Spinal cord (tissue), 10 donors: ENCODE results near the gene TBC1D30. TPM values are rescaled to one million over a fixed set of nuclear protein-coding genes. Genes with fewer than 3 reads are reported as not detected.

Experiments
- DNase-seq, 6 donors: peaks; one replicate each; pipeline versions ENCODE4 v3.0.0 to v3.0.0-alpha.2; 2013 to 2015; ENCODE audit warnings: low spot score in 6 of 6, low read depth in 4 of 6
- H3K27ac ChIP-seq: one replicate; pipeline ENCODE4 v1.5.1; 2013; ENCODE audit warnings: low read depth, low read length, control low read depth
- H3K27me3 ChIP-seq: one replicate; pipeline ENCODE4 v1.6.1; 2013; ENCODE audit warnings: low read length; ENCODE audit not compliant: control insufficient read depth, insufficient read depth
- H3K36me3 ChIP-seq: one replicate; pipeline ENCODE4 v1.6.1; 2013; ENCODE audit warnings: low read length; ENCODE audit not compliant: control insufficient read depth, insufficient read depth
- H3K4me1 ChIP-seq: one replicate; pipeline ENCODE4 v1.6.1; 2013; ENCODE audit warnings: low read length; ENCODE audit not compliant: control insufficient read depth, insufficient read depth
- H3K4me3 ChIP-seq: one replicate; pipeline ENCODE4 v1.5.1; 2013; ENCODE audit warnings: low read depth, low read length, control low read depth
- H3K9me3 ChIP-seq: one replicate; pipeline ENCODE4 v1.6.1; 2013; ENCODE audit warnings: low read length; ENCODE audit not compliant: control insufficient read depth, insufficient read depth
- WGBS: methylation state at CpG from one replicate; pipeline ENCODE4 v1.1.5; 2013; ENCODE audit warnings: missing lambda C conversion rate; ENCODE audit not compliant: insufficient coverage; 5-methylcytosine and 5-hydroxymethylcytosine counted together
- polyA plus RNA-seq, 2 donors: library from polyadenylated mRNA; unstranded; fragments of 120-200 nt; gene quantifications; one replicate each; pipeline ENCODE4 v1.2.1, GENCODE V29; 2013; ENCODE audit not compliant: insufficient read length in 2 of 2
- total RNA-seq, 2 donors: library from RNA; depleted of rRNA in 1 of 2; stranded (reverse); fragments of 120-200 nt in 1 of 2; fragments of >200 nt in 1 of 2; gene quantifications; one replicate each; pipeline versions ENCODE4 v1.2.3 to v1.2.4, GENCODE V29; 2013 to 2014
- donor health status: healthy.

TBC1D30 gene
- total and polyA plus RNA-seq, 4 donors: 9.0 to 21.1 (median 18.8) TPM

GRCh38 chr12:64790166-64790565, 34.3 kb upstream of the TBC1D30 start:
- WGBS: no CpG with 5 or more reads among the region's 1 CpG
- no peak overlapping the region for H3K27ac ChIP-seq
- H3K27me3 ChIP-seq: no peaks in the 10 kb centered on the region
- no peak for DNase-seq
- no peaks in the 10 kb centered on the region for H3K4me1 ChIP-seq
- no peak overlapping the region for H3K4me3 ChIP-seq
- H3K36me3 ChIP-seq: no peaks in the 10 kb centered on the region
- H3K9me3 ChIP-seq: no peaks in the 10 kb centered on the region

GRCh38 chr12:64791036-64791435, 33.4 kb upstream of the TBC1D30 start:
- Histone ChIP-seq H3K4me1 (no peaks in the 10 kb centered on the region), H3K27me3 (no peaks in the 10 kb centered on the region), H3K9me3 (no peaks in the 10 kb centered on the region), H3K27ac (no peak overlapping the region), H3K36me3 (no peaks in the 10 kb centered on the region), H3K4me3 (no peak overlapping the region)
- no peak for DNase-seq

DNA sequence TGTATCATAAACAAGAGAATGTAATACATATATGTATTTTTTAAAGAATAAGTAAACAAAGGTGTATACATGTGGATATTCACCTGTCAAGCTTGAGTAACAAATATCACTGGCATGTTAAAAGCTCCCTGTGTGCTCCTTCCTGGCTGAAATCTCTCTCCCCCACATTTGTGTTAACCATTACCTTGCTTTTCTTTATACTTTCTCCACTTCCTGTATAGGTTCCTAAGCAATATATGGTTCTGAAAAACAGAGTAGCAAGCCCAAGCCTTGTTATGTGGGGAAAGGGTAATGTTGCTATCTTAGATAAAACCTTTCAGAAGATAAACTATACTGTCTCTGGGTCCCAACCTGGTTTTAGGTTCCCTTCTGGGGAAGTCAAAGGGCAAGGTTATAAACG, 32.3 kb upstream of the TBC1D30 start:
- no peaks in the 10 kb centered on the region for H3K36me3 ChIP-seq
- no CpG with 5 or more reads among the region's 1 CpG for WGBS
- H3K27ac ChIP-seq: no peak overlapping the region
- no peaks in the 10 kb centered on the region for H3K9me3 ChIP-seq
- no peak overlapping the region for H3K4me3 ChIP-seq
- DNase-seq: no peak
- no peaks in the 10 kb centered on the region for H3K4me1 ChIP-seq
- H3K27me3 ChIP-seq: no peaks in the 10 kb centered on the region

GRCh38 chr12:64793610-64794009, 30.8 kb upstream of the TBC1D30 start:
- Histone ChIP-seq H3K4me3 (no peak overlapping the region), H3K9me3 (no peaks in the 10 kb centered on the region), H3K36me3 (no peaks in the 10 kb centered on the region), H3K4me1 (no peaks in the 10 kb centered on the region), H3K27ac (no peak overlapping the region), H3K27me3 (no peaks in the 10 kb centered on the region)
- no peak for DNase-seq
- 54% methylated on average over 3 of the region's 3 CpGs for WGBS

DNA sequence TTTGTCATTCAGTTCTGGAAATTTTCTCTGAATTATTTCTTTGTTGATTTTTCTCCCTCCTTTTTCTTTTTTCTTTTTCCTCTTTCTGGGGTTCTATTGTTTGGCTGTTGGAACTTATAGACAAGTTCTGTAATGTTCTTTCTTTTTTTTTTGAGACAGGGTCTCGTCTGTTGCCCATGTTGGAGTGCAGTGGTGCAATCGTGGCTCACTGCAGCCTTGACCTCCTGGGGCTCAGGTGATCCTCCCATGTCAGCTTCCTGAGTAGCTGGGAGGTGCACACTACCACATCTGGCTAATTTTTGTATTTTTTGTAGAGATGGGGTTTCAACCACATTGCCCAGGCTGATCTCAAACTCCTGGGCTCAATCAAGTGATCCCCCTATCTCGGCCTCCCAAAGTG, 30.1 kb upstream of the TBC1D30 start:
- 100% methylated on average over 1 of the region's 3 CpGs for WGBS
- Histone ChIP-seq H3K4me1 (no peaks in the 10 kb centered on the region), H3K9me3 (no peaks in the 10 kb centered on the region), H3K27ac (no peak overlapping the region), H3K36me3 (no peaks in the 10 kb centered on the region), H3K4me3 (no peak overlapping the region), H3K27me3 (no peaks in the 10 kb centered on the region)
- DNase-seq: no peak

- DNase-seq: peak in 5 of 6 donors; percentile 52 to 95 (median 76)
- Histone ChIP-seq H3K4me3 (no peak overlapping the region), H3K27me3 (no peaks in the 10 kb centered on the region), H3K27ac (no peak overlapping the region), H3K9me3 (no peaks in the 10 kb centered on the region), H3K4me1 (no peaks in the 10 kb centered on the region), H3K36me3 (no peaks in the 10 kb centered on the region)
- WGBS: no CpG with 5 or more reads among the region's 5 CpGs
These were observed 28.1 kb upstream of the TBC1D30 start for GRCh38 chr12:64796205-64796845.

DNA sequence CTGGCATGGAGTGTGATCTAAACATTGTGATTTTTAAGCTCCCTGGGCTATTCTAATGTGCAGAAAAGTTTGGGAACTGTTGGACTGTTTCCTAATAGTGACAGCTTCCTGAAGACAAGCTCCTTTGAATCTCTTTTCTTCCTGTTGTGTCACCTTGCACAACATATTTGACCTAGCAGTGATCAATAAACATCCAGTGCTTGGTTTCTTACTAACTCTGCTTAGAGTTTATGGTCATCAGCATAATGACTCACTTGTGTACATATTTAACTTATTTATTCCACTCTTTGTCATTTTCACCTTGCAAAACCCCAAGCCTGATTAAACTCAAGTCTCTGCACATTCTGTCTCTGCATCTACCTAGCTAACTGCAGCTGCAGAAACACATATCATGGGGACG, 27.3 kb upstream of the TBC1D30 start:
- 78% methylated on average over 1 of the region's 1 CpG for WGBS
- Histone ChIP-seq H3K4me1 (no peaks in the 10 kb centered on the region), H3K36me3 (no peaks in the 10 kb centered on the region), H3K9me3 (no peaks in the 10 kb centered on the region), H3K27ac (no peak overlapping the region), H3K27me3 (no peaks in the 10 kb centered on the region), H3K4me3 (no peak overlapping the region)
- no peak for DNase-seq

DNA sequence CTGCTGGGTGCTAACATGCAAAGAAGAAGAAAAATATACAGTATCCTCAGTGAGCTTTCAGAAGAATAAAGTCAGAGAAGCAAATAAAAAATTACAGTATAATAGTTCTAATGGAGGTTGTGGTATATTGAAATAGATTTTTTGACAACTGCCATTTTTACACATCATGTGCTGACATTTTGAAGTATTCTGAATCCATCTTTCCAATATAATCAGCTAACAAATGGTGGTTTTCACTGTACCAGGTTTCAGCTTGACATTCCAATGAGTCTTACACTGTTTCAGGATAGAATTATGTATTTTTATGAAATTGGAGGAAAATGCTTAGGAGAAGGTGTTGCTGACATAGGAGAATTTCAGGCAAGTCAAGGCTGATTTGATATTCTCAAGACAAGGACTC, 26.3 kb upstream of the TBC1D30 start:
- Histone ChIP-seq H3K4me1 (no peaks in the 10 kb centered on the region), H3K4me3 (no peak overlapping the region), H3K9me3 (no peaks in the 10 kb centered on the region), H3K27ac (no peak overlapping the region), H3K36me3 (no peaks in the 10 kb centered on the region), H3K27me3 (no peaks in the 10 kb centered on the region)
- DNase-seq: no peak

DNA sequence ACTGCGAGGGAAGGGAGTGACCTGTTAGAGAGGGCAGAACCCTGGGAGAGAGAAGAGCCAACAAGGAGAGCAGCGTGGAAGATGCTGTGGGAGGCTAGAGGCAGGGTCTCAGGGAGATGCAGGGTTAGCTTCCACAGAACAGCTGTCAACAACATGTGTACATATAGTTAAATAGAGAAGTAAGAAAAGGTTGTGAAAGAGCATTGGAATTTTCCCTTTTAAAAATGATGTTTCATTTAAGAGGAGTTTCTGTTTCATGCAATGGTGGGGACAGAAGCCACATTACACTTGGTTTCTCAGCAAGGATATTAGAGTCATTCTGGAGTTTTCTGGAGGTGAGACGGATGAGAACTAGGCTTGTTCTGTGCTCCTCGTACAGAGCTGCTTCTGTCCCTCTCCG, 23.8 kb upstream of the TBC1D30 start:
- H3K4me3 ChIP-seq: no peak overlapping the region
- no peaks in the 10 kb centered on the region for H3K9me3 ChIP-seq
- no peak overlapping the region for H3K27ac ChIP-seq
- DNase-seq: no peak
- H3K4me1 ChIP-seq: no peaks in the 10 kb centered on the region
- 92% methylated on average over 2 of the region's 5 CpGs for WGBS
- H3K27me3 ChIP-seq: no peaks in the 10 kb centered on the region
- H3K36me3 ChIP-seq: no peaks in the 10 kb centered on the region

- Histone ChIP-seq H3K27me3 (no peaks in the 10 kb centered on the region), H3K9me3 (no peaks in the 10 kb centered on the region), H3K4me3 (no peak overlapping the region), H3K36me3 (no peaks in the 10 kb centered on the region), H3K4me1 (no peaks in the 10 kb centered on the region), H3K27ac (no peak overlapping the region)
- peak in 1 of 6 donors; percentile 19 for DNase-seq
- 40% methylated on average over 1 of the region's 2 CpGs for WGBS
These were observed 23.1 kb upstream of the TBC1D30 start for GRCh38 chr12:64801381-64801780.
